GM21786 (cell line): ENCODE measurements around the gene NEDD4L.

Experiments
- ATAC-seq: cut with Tn5 transposase; IDR thresholded peaks from one replicate; pipeline ENCODE4 v1.9.1; 2021; ENCODE audit not compliant: unreplicated experiment

Gene NEDD4L

DNA sequence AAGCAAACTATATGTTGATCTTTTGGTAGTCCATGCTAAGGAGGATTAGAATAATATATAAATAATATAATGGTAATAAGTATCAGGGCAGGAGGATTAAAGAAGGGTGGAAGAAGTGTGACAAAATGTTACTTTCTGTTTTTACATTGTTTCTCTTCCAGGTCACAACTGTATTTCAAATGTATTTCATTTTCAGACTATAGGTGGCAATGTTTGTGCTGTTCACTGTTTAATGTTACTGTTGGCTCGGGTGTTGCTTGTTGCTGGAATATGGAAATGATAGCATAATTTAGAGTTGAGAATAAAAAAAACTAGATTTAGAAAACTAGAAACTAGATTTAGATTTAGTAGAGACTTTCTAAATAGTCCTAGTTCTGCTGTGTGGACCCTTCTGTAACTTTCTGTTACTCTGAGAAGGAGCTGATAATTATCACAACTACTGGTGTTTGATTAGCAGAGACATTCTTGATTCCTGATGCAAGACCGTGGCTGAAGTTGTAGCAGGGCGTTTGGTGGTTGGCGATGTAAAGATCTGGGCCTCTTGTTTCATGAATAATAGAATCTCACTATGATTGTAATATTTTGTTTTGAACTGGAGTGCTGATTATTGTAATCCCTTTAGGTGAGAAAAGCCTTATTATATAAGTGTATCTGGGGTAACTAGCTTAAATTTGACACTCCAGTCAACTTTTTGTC, 7.9 kb downstream of the NEDD4L start:
- ATAC-seq = peak; percentile 72

DNA sequence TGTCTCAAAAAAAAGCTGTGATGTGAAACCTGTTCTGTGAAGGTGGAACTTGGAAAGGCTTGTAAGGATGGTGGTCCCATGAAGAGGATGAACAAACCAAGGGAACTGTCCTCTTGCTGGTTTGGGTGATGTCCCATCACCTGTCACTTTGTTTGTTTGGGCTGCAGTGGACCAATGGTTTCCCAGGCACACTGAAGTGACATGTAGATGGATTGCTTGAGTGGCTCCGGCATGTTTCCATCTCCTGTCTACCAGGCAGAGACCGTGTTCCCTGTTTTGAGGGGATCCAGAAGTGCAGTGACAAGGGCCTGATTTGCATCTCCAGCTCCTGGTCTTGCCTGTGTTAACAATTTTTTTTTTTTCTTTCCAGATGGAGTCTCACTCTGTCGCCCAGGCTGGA, 8.9 kb downstream of the NEDD4L start:
- ATAC-seq = no peak

DNA sequence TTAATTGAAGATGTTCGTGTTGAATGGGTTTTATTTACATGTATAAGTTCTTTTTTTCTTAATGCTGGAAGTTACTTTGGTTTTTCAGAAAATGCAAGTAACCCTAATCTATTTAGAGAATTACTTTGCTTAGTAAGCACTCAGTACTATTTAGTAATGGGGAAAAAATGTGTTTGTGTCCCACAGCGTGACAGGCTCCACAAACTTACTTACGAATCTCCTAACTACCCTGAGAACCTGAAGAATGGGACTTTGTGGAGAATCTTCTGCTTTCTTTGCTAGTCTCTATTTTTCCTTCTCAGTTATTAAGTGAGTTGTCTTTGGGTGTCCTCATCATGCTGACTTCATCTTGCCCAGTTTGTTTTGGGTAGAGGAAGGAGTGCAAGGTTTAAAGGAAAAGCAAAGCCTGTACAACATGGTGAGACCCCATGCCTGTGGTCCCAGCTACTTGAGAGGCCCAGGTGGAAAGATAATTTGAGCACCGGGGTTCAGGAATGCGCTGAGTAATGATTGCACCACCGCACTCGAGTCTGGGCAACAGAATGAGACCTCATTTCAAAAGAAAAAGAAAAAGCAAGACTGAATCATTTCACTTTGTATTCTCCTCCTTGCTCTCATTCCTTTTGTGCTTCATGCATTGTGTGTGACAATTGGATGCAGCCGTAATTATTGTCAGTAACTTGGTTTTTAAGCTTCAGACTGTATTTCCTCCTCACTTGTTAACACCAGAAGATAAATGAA, 10.2 kb downstream of the NEDD4L start:
- no peak for ATAC-seq

DNA sequence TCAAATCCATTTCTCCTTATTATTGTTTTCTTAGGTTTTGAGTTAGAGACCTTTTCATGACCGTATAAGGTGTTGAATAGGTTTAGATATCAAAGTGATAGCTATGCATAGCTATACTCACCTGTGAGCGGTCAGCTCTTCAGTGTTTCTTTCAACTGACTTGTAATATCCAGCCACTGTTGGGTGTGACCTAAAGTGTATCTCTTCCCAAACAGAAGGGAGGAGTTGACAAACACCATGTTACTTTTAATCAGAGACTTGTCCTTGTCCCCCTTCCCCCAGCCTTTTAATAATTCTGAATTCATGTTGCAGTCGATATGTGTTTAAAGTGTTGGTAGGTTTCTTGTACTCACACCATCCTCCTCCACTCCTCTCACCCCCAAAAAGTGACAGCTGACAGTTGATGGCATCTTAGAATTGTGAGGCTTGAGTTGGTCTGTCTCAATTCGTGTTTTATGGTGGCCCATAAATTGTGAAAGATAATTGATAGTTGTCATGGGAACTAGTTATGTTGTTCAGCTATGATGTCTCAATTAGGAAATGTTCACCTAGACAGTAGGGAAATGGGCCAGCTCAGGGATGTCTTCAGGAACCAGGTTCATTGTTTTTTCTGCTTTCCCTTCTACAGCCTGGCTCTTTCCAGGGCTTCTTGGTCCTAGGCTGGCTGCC, 12.0 kb downstream of the NEDD4L start:
- no peak for ATAC-seq

DNA sequence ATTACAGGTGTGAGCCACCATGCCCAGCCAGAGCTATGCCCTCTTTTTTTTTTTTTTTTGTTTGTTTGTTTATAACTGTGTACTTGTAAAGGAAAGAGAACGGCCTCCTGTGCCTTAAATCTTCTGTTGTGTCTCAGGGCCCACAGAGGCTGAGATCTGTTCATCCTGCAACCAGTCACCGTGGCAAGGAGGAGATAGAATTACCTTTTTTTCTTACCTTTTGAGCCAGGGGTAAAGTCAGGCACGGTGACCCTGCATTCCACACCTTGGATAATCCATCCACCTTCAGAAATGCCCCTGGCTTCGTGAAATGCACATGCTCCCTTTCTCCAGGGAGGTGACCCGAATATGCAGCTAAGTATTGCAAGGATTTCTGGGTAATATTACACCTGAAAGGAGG, 12.8 kb downstream of the NEDD4L start:
- no peak for ATAC-seq

DNA sequence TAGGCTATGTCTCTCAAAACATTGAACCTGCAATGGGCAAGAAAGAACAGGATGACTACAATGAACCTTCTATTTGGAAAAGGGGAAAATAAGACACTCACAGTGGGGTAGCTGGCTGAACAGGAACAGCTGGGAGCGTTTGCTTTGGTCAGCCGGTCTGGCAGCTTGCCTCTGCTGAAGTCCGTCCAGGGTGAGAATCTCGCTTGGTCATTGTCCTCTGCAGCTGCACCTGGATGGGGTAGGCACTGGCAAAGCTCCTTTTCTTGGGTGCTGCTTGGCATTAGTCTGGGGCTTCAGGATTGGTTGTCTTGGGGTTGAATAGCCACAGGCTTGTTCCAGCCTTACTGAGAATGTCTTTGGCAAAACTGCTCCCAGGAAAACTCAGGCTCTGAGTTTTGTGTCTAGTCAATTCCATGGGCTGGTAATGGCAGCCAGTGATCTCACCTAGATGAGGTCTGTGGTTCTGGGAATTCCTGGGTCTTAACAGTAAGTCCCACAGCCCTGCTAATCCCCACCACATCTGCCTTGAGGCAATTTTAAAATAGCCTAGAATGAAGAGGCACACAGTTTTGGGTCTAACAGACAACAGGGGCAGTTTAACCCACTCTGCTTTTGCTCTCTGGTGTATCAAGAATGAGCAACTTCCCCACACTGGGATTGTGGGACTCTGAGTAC, 13.4 kb downstream of the NEDD4L start:
- ATAC-seq = no peak

DNA sequence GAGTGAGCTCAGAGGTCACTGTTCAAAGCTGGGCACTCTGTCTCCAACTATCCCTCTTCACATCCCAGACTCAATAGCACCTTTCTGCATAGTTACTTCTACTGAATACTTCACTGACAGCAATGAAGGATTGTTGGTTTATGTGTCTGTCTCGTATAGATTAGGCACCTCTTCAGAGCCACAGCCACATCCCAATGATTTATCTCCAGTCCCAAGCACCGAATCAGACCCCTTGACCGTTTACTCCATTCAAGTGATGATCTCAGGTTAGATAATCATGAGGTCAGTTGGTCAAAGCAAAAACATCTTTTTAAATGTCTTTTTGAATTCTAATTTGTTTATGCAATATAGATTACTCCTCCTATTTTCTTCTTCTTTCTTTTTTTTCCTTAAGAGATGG, 14.7 kb downstream of the NEDD4L start:
- no peak for ATAC-seq

DNA sequence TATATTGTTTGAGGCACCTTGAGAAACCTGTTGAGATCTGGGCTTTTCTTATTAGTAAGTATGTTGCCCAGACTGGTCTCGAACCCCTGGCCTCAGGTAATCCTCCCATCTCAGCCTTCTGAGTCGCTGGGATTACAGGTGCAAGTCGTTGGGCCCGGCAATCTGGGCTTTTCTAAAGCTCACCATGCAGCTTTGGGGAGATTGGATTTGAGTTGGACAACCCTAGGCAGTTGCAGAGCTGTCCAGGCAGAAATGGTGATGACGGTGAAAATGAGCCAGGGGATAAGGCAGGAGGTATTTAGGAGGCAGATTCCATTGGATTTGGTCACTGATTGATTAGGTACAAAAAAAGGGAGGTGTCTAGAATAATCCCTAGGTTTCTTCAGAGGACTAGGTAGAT, 16.2 kb downstream of the NEDD4L start:
- no peak for ATAC-seq

DNA sequence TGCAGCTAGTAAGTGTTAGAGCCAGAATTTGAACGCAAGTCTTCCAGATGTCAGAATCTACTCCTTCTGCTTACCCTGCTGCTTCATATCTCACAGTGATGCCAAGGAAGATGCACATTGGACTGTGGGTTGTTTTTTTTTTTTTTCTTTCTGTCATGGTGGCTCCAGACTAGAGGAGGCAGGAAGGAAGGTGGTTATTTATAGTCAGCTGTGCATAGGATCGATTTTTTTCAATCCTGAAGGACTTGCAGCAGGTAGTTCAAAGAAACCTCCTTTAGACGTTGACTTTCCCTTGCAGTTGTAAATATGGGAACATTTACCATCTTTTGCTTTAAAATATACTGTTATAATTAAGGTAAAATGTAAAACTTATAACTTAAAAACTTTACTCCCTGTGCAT, 17.3 kb downstream of the NEDD4L start:
- no peak for ATAC-seq

DNA sequence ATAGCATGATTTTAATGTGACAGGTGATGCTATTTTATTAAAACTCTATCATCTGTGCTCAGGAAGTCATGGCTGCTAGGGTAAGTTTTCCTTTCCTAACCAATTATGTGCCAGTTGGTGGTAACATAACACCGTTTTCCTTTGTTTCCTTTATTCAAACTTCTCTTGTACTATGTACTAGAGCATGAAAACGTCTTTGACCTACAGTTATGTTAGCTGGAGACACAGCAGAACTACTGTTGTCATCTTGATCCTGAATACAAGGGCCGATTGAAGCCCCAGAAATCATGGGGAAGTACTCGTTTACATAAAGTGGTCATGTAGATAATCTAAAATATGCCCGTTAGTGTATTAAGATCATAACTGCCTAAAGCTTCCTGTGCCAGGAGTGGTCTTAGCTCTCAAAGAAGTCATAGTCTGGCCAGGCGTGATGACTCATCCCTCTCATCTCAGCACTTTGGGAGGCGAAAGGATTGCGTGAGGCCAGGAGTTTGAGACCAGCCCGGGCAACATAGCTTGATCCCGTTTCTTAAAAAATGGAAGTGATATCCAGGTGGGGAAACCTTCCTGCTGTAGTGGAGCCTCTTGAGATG, 20.5 kb downstream of the NEDD4L start:
- ATAC-seq = no peak

DNA sequence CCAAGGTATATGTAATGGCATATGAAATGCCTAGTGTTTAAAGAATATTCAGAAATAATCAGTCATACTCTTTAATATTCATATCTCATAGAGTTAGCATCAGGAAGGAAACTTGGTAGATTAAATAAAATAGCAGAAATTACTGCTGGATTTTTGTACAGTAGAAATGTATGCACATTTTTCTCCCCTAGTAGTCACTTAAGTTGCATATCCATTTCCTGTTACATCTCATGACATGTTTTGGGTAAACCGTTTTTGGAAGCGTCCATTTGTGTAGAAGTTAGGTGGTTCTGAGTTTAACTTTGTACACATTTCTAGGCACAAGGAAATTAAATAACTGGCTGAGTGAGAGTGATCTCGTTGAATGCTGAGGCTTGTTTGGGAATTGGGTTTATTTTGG, 21.9 kb downstream of the NEDD4L start:
- ATAC-seq = no peak

DNA sequence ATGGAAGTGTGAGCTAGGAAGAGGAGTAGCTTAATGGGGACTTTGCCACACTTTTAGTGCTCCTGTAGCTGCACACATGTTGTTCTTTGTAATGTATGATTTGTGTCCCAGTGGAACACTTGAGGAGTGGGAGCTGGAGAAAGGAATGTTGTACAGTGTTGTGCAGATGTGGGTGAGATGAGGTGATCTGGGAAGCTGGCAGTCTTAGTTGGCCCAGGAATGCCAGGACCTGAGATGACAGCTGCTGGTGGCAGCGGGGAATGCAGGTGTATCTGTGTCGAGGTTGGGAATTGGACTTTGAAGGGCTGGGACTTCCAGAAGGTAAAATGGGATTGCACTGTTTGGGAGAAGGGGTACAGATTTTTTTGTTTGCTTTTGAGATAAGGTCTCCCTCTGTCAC, 23.6 kb downstream of the NEDD4L start:
- no peak for ATAC-seq

DNA sequence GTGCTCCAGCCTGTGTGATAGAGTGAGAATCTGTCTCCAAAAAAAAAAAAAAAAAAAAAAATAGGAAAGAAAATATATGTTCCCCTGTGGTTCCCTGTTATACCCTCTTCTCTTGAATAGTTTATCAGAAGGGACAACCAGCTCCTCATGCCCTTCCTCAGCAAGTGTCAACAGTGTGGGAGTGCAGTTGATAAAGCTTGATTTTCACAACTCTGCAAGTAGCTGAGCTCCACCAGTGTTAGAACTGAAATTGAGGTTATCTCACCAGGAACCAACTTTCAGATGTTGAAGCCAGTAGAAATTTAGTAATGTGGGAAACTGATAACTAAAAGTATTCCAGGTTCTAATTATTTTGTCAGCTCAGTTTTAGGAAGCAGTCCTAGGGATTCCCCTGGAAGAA, 25.1 kb downstream of the NEDD4L start:
- ATAC-seq = no peak

DNA sequence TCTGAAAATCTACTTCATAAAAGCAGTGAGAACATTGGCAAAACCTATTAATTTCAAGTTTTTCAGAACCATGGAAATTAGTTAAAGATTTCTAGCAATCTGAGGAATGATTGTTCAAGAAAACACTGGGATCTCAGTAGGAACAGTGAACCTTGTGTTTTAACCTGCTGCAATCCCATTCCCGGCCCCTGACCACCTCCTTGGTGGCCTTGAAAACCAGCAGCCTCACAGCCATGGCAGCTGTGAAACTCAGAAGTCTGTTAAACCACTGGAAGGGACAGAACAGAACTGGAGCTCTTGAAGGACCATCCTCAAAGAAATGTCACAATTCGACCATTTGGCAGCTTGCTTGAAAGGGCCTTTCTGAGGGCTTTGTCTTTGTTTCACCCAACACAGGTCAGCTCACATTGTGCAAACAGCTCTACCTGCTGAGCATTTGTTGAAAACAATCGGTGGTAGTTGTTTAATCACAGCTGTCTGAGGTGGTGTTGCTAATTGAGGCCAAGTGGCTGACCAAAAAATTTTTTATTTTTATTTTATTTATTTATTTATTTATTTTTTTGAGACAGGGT, 25.8 kb downstream of the NEDD4L start:
- ATAC-seq = no peak

DNA sequence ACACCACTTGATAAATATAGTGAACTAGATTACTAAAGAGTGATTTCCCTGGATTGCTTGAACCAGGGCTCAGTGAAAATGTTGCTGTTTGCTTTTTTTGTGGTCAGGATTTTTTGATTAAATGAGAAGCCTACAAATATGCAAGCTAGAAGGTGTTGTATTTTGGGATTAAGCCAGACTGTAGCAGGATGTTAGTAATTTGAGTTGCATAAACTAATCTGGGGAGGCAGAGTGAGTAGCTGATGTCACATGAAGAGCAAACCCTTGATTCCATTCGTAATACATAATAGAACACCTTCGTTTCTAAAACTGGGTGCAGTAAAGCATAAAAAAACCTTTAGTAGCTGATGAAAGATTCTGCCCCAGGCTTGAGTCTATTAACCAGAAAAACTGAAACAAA, 32.0 kb downstream of the NEDD4L start:
- no peak for ATAC-seq

DNA sequence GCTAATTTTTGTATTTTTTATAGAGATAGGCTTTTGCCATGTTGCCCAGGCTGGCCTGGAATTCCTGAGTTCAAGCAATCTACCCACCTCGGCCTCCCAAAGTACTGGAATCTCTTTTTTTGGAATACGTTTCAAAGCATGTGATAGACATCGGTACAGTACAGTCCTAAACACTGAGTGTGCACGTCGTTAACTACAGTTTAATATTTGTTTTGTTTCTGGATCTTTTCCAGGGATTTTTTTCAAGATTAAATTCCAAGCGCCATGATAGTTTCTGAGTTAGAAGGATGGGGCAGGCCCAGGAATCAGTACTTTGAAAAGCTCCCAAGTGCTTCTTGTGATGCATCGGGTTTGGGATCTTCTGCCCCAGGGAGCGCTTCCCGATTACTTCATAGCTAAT, 33.3 kb downstream of the NEDD4L start:
- ATAC-seq = no peak

DNA sequence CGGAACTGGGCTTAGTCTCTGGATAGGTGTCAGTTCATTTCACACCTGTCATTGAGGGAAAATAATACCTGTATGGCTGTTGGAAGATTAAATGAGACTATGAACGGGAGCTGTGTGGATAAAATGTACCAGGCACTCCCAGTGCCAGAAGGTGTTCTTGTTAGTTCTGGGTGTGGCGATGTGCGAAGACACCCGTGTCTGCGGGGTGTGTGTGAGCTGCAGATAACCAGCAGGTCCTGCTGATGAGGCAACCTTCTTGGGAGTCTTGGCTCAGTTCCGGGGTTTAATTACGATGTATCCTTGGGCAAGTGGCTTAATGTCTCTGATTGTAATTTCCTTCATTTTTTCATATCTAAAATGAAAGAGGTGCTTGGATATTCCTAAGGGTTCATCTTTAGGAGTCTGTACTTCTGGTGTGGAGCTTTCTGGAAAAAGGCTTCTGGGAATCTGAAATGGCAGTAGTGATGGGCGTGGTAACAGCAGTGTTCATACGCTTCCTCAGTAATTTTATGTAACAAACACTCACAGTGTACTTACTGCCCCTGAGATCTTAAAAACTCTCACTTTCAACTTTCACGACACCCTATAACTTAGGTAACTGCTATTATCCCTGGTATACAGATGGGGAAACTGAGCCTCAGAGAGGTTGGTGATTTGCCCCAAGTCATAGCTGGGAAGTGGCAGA, 35.0 kb downstream of the NEDD4L start:
- no peak for ATAC-seq

DNA sequence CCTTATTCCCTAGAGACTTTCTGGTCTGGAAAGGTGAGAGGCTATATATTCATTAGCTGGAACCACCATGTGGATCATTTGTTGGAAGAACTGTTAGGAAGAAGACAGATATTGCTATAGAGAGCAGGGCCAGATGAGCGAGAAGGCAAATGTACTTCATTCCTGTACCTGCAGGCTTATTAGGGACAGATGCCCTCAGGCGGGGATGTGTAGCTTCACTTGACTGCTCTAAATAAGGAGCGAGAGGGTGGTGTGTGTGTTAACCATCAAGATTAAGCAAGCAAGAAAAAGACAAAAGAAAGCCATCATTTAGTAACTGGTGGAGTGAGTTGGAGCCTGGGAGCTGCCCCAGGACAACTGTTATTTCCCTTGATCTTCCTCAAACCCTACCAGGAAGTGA, 36.4 kb downstream of the NEDD4L start:
- no peak for ATAC-seq

DNA sequence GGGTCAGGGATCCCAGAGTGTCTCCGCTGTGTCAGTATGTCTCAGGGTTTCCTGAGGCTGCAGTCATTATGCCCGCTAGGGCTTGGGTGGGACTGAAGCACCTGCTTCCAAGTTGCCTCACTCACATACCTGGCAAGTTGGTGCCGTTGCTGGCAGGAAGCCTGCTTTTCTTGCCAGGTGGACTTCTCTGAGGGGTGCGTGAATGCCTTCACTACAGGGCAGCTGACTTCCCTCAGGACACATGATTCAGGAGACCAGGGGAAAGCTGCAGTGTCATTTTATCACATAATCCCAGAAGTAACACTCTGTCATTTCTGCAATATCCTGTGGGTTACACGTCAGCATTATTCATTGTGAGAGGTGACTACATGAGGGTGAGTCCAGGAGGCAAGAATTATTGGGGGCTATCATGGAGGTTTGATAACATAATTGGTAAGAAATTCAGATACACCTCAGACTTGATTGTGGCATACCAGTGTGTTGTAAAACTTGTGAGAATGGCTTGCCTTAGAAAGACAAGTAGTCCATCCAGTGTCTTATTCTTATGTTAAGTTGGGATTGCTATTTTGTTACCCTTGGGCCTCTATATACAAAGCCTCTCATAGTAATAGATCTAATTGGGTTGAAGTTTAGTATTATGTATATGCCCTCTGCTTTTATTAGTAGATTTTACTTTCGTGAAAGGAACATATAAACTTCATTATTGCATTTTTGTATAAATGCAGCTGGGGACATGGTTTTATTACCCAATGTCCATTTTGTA, 44.1 kb downstream of the NEDD4L start:
- ATAC-seq = no peak

DNA sequence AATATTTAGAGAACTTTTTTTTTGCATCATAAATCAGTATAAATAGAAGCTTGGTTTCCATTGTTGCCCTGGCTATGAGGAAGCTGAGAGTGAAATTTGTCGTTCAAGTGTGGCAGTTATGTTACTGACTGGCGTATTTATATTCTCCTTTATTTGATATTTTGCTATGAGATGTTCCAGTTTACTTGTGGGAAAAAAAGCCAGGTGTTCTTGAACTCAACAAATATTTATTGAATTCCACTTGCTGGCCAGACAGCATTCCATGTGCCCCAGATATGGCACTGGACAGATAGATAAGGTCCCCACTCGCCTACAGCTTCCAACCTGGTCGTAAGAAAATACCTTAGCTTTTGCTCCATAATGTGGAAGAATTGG, 44.7 kb downstream of the NEDD4L start:
- no peak for ATAC-seq
